GM20000 (cell line): ENCODE data around the gene KLHL2.

Experiments
- DNase-seq: peaks from one replicate; pipeline ENCODE4 v3.0.0; 2012; ENCODE audit warnings: low spot score
- CTCF ChIP-seq: IDR thresholded peaks from 2 replicates; pipeline ENCODE4 v1.5.1; 2012; ENCODE audit warnings: mild to moderate bottlenecking, control low read depth; ENCODE audit errors: extremely low read depth, missing control alignments

The KLHL2 gene

GRCh38 chr4:165328101-165328425 is 120.7 kb downstream of the KLHL2 start:
- no peak for TF ChIP-seq CTCF
- no peak for DNase-seq

- no peak for DNase-seq
- TF ChIP-seq CTCF, result no peak
Observed at GRCh38 chr4:165328708-165329107, 121.3 kb downstream of the KLHL2 start.

- no peak for DNase-seq
- TF ChIP-seq CTCF, result no peak
Observed at GRCh38 chr4:165330071-165330470, 122.7 kb downstream of the KLHL2 start.

- no peak for DNase-seq
- no peak for TF ChIP-seq CTCF
Observed at GRCh38 chr4:165330666-165331065, 123.3 kb downstream of the KLHL2 start.

- TF ChIP-seq CTCF, result no peak
- no peak for DNase-seq
Observed at GRCh38 chr4:165331359-165331758, 124.0 kb downstream of the KLHL2 start.

GRCh38 chr4:165331823-165332222 is 124.5 kb downstream of the KLHL2 start:
- TF ChIP-seq CTCF, result no peak

GRCh38 chr4:165332502-165332901 is 125.1 kb downstream of the KLHL2 start:
- no peak for DNase-seq
- no peak for TF ChIP-seq CTCF

More at GRCh38 chr4:165331823-165332222, 124.5 kb downstream of the KLHL2 start:
- no peak for DNase-seq
